ENCODE data around the gene PITPNC1. TPM values are rescaled to one million over a fixed set of nuclear protein-coding genes. Genes with fewer than 3 reads are reported as not detected.

PITPNC1 gene
- total RNA-seq, 1 donor from 2014 or later: 5.4 TPM

GRCh38 chr17:67549820-67550219 is 172.7 kb downstream of the PITPNC1 start:
- DNase-seq (ENCODE audit: low spot score): no peak
- Mint-ChIP-seq H3K36me3 (ENCODE audit: low read depth) (no peaks in the 10 kb centered on the region), H3K4me3 (ENCODE audit: unreplicated experiment) (no peak overlapping the region), H3K27me3 (ENCODE audit: low read depth) (no peaks in the 10 kb centered on the region), H3K9me3 (ENCODE audit: low read depth) (no peaks in the 10 kb centered on the region), H3K4me1 (ENCODE audit: low read depth) (peaks cover 5% of the 10 kb centered on the region), H3K27ac (ENCODE audit: unreplicated experiment) (no peak overlapping the region)
- no peak for TF ChIP-seq CTCF (IDR thresholded peaks at IDR 0.05)

GRCh38 chr17:67554634-67555033 is 177.6 kb downstream of the PITPNC1 start:
- no peak overlapping the region for H3K4me3 Mint-ChIP-seq (ENCODE audit: unreplicated experiment)
- no peaks in the 10 kb centered on the region for H3K4me1 Mint-ChIP-seq (ENCODE audit: low read depth)
- DNase-seq (ENCODE audit: low spot score): no peak
- no peaks in the 10 kb centered on the region for H3K27me3 Mint-ChIP-seq (ENCODE audit: low read depth)
- H3K9me3 Mint-ChIP-seq (ENCODE audit: low read depth): peaks cover 8% of the 10 kb centered on the region
- TF ChIP-seq CTCF (IDR thresholded peaks at IDR 0.05): no peak
- no peak overlapping the region for H3K27ac Mint-ChIP-seq (ENCODE audit: unreplicated experiment)
- H3K36me3 Mint-ChIP-seq (ENCODE audit: low read depth): peaks cover 3% of the 10 kb centered on the region

- TF ChIP-seq CTCF (IDR thresholded peaks at IDR 0.05): no peak
- Mint-ChIP-seq H3K4me3 (ENCODE audit: unreplicated experiment) (no peak overlapping the region), H3K4me1 (ENCODE audit: low read depth) (no peaks in the 10 kb centered on the region), H3K9me3 (ENCODE audit: low read depth) (peaks cover 8% of the 10 kb centered on the region), H3K27ac (ENCODE audit: unreplicated experiment) (no peak overlapping the region), H3K27me3 (ENCODE audit: low read depth) (no peaks in the 10 kb centered on the region), H3K36me3 (ENCODE audit: low read depth) (peaks cover 3% of the 10 kb centered on the region)
- no peak for DNase-seq (ENCODE audit: low spot score)
Observed at GRCh38 chr17:67555855-67556254, 178.8 kb downstream of the PITPNC1 start.

GRCh38 chr17:67557052-67557845 is 180.2 kb downstream of the PITPNC1 start:
- Mint-ChIP-seq H3K36me3 (ENCODE audit: low read depth) (peaks cover 3% of the 10 kb centered on the region), H3K4me3 (ENCODE audit: unreplicated experiment) (no peak overlapping the region), H3K4me1 (ENCODE audit: low read depth) (no peaks in the 10 kb centered on the region), H3K9me3 (ENCODE audit: low read depth) (peaks cover 8% of the 10 kb centered on the region), H3K27me3 (ENCODE audit: low read depth) (no peaks in the 10 kb centered on the region), H3K27ac (ENCODE audit: unreplicated experiment) (no peak overlapping the region)
- no peak for TF ChIP-seq CTCF (IDR thresholded peaks at IDR 0.05)
- no peak for DNase-seq (ENCODE audit: low spot score)

- Mint-ChIP-seq H3K9me3 (ENCODE audit: low read depth) (peaks cover 8% of the 10 kb centered on the region), H3K36me3 (ENCODE audit: low read depth) (peaks cover 3% of the 10 kb centered on the region), H3K4me1 (ENCODE audit: low read depth) (no peaks in the 10 kb centered on the region), H3K27me3 (ENCODE audit: low read depth) (no peaks in the 10 kb centered on the region), H3K4me3 (ENCODE audit: unreplicated experiment) (no peak overlapping the region), H3K27ac (ENCODE audit: unreplicated experiment) (no peak overlapping the region)
- DNase-seq (ENCODE audit: low spot score): no peak
- no peak for TF ChIP-seq CTCF (IDR thresholded peaks at IDR 0.05)
Observed at GRCh38 chr17:67557921-67558320, 180.8 kb downstream of the PITPNC1 start.
